ENCODE results near the gene VEPH1.

The VEPH1 gene

GRCh38 chr3:157294491-157294890 lies 208.7 kb downstream of the VEPH1 start:
- no peak for FAIRE-seq

DNA sequence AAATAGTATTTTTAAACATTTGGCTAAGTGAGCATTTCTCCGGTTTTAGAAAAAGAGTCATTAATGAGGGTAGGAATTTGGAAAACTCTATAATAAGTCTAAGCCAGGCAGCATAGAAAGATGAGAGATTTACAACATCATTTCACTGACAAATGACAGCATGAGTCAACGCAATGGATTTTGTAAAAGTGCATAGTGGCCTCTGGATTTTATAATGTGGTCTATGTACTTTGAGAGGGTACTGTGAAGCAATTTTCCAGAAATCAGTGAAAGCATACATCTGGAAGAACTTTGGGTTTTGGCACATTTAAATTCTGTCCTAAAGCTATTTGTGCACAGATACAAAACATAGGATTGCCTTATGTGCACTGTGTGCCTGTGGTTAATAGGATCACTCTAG lies 212.4 kb downstream of the VEPH1 start:
- no peak for FAIRE-seq

DNA sequence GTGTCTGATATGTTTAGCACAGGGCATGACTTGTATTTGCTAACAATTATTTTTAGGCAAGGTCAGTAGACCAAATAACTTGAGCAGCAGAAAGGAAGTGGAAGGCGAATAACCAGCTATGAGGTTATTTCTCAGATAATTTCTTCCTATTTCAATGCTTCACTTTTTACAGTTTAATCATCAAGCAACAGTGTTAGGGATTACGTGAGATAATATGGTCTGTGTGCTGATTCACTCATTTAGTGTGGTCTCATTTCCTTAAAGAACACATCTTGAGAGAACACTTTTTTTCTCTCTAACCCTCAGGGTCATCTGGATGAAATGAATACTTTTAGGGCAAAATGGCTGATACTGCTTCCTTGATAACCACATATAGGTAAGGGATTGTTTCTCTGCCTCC lies 217.2 kb downstream of the VEPH1 start:
- FAIRE-seq: no peak

DNA sequence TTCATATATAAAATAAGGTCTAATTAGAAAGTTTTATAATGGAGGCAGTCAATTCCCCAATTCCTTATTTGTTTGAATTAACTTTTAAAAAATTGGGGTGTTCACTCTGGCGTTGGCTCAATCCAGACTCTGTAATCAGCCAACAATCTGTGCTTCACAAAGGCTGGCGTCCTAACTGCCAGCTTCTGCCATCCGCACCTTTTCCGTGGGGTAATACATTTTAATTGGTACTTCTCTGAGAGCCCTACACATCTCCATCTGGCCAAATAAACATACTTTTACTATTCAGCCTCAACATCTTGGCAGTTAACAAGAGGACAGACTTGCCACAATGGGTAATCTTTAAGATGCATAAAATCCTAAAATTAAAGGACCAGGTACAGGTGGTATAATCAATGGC lies 218.1 kb downstream of the VEPH1 start:
- no peak for FAIRE-seq

GRCh38 chr3:157284688-157285087 lies 218.5 kb downstream of the VEPH1 start:
- no peak for FAIRE-seq

- no peak for FAIRE-seq
Observed at GRCh38 chr3:157282261-157283191, 220.7 kb downstream of the VEPH1 start.

DNA sequence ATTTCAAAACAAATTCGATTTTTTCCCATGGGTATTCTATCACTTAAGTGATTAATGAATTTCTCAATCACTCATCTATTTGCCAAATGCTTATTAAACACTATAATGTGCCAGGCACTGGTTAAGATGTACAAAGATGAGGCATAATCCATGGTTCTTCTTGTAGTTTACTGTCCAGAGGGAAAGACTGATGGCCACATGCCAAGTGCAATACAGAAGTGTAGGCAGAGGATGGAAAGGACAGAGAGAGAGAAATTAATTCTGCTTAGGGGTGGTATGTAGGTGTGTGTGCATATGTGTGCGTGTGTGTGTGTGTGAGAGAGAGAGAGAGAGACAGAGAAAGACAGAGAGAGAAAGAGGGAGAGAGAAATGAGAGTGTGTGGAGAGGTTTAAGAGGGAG lies 222.4 kb downstream of the VEPH1 start:
- no peak for FAIRE-seq

DNA sequence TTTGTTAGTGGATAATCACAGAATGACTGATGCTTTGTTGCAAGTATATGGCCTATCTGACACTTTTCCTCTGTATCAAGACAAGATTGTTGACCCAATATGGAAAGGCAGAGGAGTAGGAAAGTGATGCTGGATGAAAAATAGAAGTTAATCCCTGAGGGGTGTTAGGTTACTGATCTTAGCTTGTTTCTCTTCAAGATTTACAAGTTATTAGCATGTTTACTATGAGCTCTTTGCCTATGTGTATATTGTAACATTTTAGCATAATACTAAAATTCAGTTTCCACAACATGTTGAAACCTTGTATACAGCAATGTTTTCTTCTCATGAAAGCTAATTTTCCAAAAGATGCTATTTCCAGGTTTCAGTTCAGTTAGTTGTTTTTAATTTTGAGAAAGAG lies 222.9 kb downstream of the VEPH1 start:
- no peak for FAIRE-seq

DNA sequence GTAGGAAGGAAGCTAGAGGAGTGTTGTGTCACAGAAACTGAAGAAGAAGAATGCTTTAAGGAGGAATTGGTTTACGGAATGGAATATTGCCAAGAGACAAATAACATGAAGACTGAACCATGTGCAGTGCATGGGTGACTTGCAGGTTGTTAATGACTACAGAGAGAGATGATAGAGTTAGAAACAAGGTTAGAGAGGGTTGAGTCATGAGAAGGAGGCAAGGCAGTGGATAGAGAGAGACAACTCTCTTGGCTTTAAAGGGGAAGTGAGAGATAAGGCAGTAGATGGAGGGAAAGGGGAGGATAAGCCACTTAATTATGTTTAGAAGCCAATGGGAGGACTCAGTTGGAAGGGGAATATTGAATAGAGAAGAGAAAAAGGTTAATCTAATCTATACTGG lies 224.0 kb downstream of the VEPH1 start:
- no peak for FAIRE-seq

- no peak for FAIRE-seq
Observed at GRCh38 chr3:157276801-157277200, 226.4 kb downstream of the VEPH1 start.

DNA sequence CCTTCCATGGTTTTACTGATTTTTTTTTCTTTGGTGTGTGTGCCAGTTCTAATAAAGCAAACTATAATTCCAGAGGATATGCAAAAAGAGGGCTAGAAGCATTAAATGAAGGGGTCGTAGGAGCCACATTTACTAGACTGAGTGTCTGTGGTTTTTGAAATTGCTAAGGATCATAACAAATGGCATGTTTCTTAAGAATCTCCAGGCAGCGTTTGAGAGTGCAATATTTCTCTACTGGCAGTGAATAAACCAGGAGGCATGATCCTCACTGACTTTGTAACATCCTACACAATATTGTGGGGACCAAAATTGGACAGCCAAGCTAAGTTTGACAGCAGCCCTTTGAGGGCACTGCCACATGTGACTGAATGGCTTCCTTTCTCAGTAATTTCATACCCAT lies 227.4 kb downstream of the VEPH1 start:
- no peak for FAIRE-seq

DNA sequence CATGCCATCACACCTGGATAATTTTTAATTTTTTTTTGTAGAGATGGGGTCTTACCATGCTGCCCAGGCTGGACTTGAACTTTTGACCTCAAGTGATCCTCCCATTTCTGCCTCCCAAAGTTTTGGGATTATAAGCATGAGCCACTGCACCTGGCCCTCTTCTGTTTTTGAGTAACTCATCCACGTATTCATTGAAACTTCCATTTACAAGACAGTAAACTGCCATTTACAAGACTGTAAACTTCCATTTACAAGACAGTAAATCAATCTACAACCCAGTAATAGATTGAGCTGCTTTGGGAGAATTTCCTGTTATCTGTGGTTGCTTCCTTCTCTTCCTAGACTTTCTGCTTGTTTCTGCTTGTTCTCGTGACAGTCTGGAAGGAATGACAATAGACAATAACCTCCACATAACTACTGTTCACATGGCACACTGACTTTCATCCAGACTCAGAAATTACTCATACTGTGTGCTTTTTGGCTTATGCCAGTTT lies 228.5 kb downstream of the VEPH1 start:
- FAIRE-seq: no peak

DNA sequence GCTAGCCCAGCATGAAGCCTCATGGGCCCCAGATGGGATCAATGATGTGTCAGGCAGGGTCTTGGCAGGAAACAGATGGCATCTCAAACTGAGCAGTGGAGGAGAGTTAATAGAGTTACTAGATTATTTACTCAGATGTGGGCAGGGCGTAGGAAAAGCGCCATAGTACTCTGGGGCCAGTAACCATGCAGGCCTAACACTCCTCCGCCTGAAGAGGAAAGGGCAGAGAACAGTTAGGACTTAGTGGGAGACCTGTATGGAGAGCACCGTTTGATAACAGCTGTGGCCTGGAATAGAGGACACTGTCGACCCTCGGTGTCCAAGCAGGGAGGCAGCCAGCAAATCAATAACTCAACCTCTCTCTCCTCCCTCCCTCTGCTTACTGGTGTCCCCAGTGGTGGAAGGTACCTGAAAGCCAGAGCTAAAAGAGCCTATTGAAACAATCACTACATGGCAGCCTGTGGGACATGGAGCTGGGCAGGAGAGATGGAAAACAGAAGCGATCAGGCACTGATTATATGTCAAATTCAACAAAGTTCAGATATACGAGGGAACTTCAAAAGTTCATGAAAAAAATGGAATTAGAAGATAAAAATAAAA lies 231.8 kb downstream of the VEPH1 start:
- FAIRE-seq: no peak

- FAIRE-seq: no peak
Observed at GRCh38 chr3:157268026-157268425, 235.2 kb downstream of the VEPH1 start.

DNA sequence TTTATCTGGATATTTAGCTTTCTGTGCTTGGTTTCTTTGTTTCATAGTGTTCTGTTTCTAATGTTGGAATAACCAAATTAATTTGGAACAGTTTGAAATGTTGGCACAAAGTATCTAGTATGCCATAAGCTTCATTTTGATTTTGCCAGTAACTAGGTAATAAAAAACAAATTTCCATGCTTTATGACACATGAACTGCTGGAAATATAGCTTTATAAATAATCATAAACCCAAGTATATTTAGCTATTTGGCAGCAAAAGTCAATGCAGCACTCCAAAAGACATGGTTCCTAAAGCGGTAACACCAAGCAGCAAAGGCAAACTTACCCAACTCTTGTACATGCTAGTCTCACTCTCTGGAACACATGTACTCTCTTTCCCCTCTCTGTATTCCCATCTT lies 237.3 kb downstream of the VEPH1 start:
- FAIRE-seq: no peak

- FAIRE-seq: no peak
Observed at GRCh38 chr3:157263027-157263426, 240.2 kb downstream of the VEPH1 start.

DNA sequence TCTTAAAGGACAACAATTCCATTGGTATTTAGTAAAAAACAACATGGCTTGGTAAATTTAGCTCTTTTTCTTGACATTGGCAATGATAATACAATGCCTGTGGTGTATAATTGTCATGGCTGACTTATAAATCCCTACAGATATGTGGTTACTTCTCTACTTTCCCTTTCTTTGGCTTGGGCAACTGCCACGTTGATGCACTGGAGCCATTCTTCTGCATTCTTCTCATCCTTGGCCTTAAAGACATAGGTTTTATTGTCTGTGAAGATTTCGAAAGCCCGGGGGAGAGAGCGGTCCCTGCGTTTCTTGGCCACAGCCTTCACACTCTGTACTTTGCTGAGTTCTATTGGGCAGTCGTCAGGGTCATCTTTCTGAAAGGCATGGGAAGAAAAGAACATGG lies 242.2 kb downstream of the VEPH1 start:
- FAIRE-seq: no peak

DNA sequence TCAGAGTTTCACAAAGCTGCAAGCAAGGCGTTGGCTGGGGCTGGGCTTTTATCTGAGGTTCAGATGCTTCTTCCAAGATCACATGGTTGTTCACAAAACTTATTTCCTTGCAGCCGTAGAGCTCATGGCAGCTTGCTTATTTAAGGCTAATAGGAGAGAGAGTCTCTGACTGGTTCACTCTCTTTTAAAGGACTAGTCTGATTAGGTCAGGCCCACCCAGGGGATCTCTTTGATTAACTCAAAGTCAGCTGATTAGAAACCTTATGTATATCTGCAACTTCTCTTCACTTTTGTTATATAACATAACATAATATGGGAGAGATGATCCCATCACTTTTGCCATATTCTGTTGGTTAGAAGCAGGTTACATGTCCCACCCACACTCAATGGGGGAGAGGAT lies 243.4 kb downstream of the VEPH1 start:
- FAIRE-seq: no peak

- FAIRE-seq: no peak
Observed at GRCh38 chr3:157257101-157257500, 246.1 kb downstream of the VEPH1 start.

DNA sequence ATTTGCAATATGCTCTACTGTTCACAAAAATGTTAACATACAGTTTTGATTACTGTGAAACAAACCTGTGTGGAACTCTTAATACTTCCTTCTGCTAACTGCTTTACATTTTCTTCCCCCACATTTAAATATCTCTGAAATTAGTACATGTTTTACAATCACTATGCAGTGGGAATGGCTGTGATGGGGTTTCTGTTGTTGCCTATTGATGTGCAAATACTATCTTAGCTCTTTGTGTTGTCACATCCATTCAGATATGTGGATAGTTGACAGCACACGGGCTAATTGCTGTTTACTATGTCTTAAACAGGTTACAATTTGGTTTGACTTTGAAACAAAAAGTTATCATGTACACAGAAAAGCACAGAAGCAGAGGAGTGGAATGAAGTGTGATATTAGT lies 247.4 kb downstream of the VEPH1 start:
- FAIRE-seq: no peak

DNA sequence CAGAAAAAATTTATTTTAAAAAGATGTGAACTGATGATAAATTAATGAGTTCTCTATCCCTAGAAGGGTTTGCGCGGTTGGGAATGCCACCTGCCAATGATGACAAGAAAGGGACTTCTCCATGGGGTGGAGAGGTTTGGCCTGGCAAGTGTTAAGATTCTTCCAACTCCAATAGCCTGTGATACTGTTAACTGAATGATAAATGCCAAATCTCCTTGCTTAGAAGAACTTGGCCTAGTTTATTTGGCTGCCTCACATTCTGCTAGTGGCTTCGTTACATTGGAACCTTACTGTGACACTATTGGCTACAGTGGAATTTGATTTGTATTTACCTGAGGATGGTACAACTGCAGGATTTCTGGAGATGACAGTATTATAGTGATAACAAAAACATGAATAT lies 251.5 kb downstream of the VEPH1 start:
- no peak for FAIRE-seq

DNA sequence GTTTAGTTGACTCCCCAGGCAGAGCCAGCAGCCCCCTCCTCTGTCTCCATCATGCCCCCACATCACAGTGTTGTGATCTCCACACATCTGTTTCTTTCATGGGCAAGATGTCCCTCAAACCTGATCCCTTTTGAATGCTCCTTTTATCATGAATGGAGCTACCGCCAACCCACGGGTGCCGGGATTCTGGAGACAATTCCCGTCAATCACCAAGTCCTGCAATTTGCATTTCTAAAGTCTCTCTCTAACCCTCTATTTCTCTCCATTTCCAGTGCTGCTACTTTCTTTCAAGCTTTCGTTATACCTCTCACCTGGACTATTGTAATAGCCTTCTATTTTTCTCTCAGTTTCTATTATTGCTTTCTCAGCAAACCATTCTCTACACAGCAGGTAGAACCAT lies 253.6 kb downstream of the VEPH1 start:
- FAIRE-seq: no peak

- FAIRE-seq: no peak
Observed at GRCh38 chr3:157248590-157249422, 254.4 kb downstream of the VEPH1 start.

DNA sequence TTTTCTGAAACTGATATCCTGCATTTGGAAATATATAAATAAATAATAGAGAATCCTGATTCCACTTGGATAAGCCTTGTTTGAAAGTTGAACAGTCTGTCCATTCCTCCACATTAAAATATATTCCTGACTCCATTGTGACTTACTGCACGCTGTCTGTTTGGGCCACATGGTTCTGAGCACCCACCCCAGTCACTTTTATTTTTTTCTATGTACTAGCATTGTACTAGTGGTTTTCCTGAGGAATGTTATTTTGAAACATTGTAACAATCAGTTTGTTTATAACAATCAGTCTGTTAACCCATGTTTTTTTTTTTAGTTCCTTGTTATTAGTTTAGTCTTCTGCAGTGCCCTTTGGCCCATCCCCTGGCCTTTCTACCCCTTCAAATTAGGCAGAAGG lies 255.8 kb downstream of the VEPH1 start:
- no peak for FAIRE-seq

Data from G401.6 (cell line).